SK-N-SH treated with all-trans-retinoic acid at 6 μM for 48 hours (cell line): ENCODE measurements around the gene ANKRD55.

Source experiments
- ATAC-seq: fragments of 200-7000 bp; cut with Tn5 transposase; 3 replicates; pipeline ENCODE4 v1.9.1; 2020; ENCODE audit warnings: mild to moderate bottlenecking, moderate library complexity
- ARNTL ChIP-seq: fragments of 450-650 bp; formaldehyde crosslinking; IDR thresholded peaks from 2 replicates; pipeline ENCODE4 v1.5.0; 2020; ENCODE audit warnings: low read depth, mild to moderate bottlenecking, moderate library complexity, borderline replicate concordance
- BACH2 ChIP-seq: fragments of 250-450 bp; sonication (Bioruptor Pico); IDR thresholded peaks from 2 replicates; pipeline ENCODE4 v1.9.0; 2021; ENCODE audit warnings: mild to moderate bottlenecking, borderline replicate concordance
- CREB5 ChIP-seq: fragments of 250-450 bp; sonication (Bioruptor Pico); IDR thresholded peaks from 2 replicates; pipeline ENCODE4 v1.5.1; 2020; ENCODE audit warnings: low read depth, mild to moderate bottlenecking, moderate library complexity
- CSDC2 ChIP-seq: fragments of 250-450 bp; sonication (Bioruptor Pico); IDR thresholded peaks from 2 replicates; pipeline ENCODE4 v1.5.0; 2020; ENCODE audit warnings: mild to moderate bottlenecking, moderate library complexity
- CSRNP3 ChIP-seq: fragments of 250-450 bp; sonication (Bioruptor Pico); IDR thresholded peaks from 2 replicates; pipeline ENCODE4 v1.5.1; 2021; ENCODE audit warnings: mild to moderate bottlenecking, moderate library complexity
- ESRRG ChIP-seq: fragments of 250-450 bp; sonication (Bioruptor Pico); IDR thresholded peaks from 2 replicates; pipeline ENCODE4 v1.6.1; 2021; ENCODE audit warnings: mild to moderate bottlenecking
- GLIS3 ChIP-seq: fragments of 250-450 bp; sonication (Bioruptor Pico); IDR thresholded peaks from 2 replicates; pipeline ENCODE4 v1.5.0; 2020; ENCODE audit warnings: mild to moderate bottlenecking, moderate library complexity
- ISL1 ChIP-seq: fragments of 250-450 bp; sonication (Bioruptor Pico); IDR thresholded peaks from 2 replicates; pipeline ENCODE4 v2.1.2; 2022; ENCODE audit warnings: mild to moderate bottlenecking, moderate library complexity
- OSR1 ChIP-seq: fragments of 250-450 bp; sonication (Bioruptor Pico); IDR thresholded peaks from 2 replicates; pipeline ENCODE4 v1.8.0; 2022; ENCODE audit warnings: moderate library complexity, mild to moderate bottlenecking, inconsistent platforms
- POU6F1 ChIP-seq: fragments of 250-450 bp; sonication (Bioruptor Pico); IDR thresholded peaks from 2 replicates; pipeline ENCODE4 v1.8.0; 2021; ENCODE audit warnings: low read depth, mild to moderate bottlenecking, moderate library complexity, borderline replicate concordance
- PPARA ChIP-seq: fragments of 250-450 bp; sonication (Bioruptor Pico); IDR thresholded peaks from 2 replicates; pipeline ENCODE4 v1.5.0; 2020; ENCODE audit warnings: mild to moderate bottlenecking, borderline replicate concordance
- RARB ChIP-seq: fragments of 250-450 bp; sonication (Bioruptor Pico); IDR thresholded peaks from 2 replicates; pipeline ENCODE4 v1.8.0; 2021; ENCODE audit warnings: mild to moderate bottlenecking, moderate library complexity
- SNAI2 ChIP-seq: fragments of 250-450 bp; sonication (Bioruptor Pico); IDR thresholded peaks from 2 replicates; pipeline ENCODE4 v1.5.0; 2020; ENCODE audit warnings: mild to moderate bottlenecking, moderate library complexity
- TCF4 ChIP-seq: fragments of 250-450 bp; sonication (Bioruptor Pico); IDR thresholded peaks from 2 replicates; pipeline ENCODE4 v1.8.0; 2021; ENCODE audit warnings: mild to moderate bottlenecking, moderate library complexity, borderline replicate concordance
- TOX ChIP-seq: fragments of 250-450 bp; sonication (Bioruptor Pico); IDR thresholded peaks from 2 replicates; pipeline ENCODE4 v1.8.0; 2021; ENCODE audit warnings: mild to moderate bottlenecking, moderate library complexity, borderline replicate concordance
- TSHZ2 ChIP-seq: fragments of 250-450 bp; sonication (Bioruptor Pico); IDR thresholded peaks from 2 replicates; pipeline ENCODE4 v1.5.0; 2020; ENCODE audit warnings: mild to moderate bottlenecking, moderate library complexity
- ZC3H10 ChIP-seq: fragments of 250-450 bp; sonication (Bioruptor Pico); IDR thresholded peaks from 2 replicates; pipeline ENCODE4 v1.5.1; 2021; ENCODE audit warnings: mild to moderate bottlenecking, moderate library complexity
- ZFP3 ChIP-seq: fragments of 250-450 bp; sonication (Bioruptor Pico); IDR thresholded peaks from 2 replicates; pipeline ENCODE4 v1.5.0; 2020; ENCODE audit warnings: mild to moderate bottlenecking, moderate library complexity
- ZFP30 ChIP-seq: fragments of 450-650 bp; formaldehyde crosslinking; IDR thresholded peaks from 2 replicates; pipeline ENCODE4 v1.5.0; 2022; ENCODE audit warnings: mild to moderate bottlenecking, moderate library complexity
- ZNF565 ChIP-seq: fragments of 450-650 bp; formaldehyde crosslinking; conservative IDR thresholded peaks from 2 replicates; pipeline ENCODE4 v1.5.0; 2020; ENCODE audit warnings: low read depth, mild to moderate bottlenecking, moderate library complexity
- ZNF70 ChIP-seq: fragments of 450-650 bp; formaldehyde crosslinking; IDR thresholded peaks from 2 replicates; pipeline ENCODE4 v1.5.0; 2020; ENCODE audit warnings: mild to moderate bottlenecking, moderate library complexity
- ZNF8 ChIP-seq: fragments of 450-650 bp; formaldehyde crosslinking; IDR thresholded peaks from 2 replicates; pipeline ENCODE4 v1.5.0; 2020; ENCODE audit warnings: mild to moderate bottlenecking, moderate library complexity

Gene ANKRD55

GRCh38 chr5:56059854-56060253, 173.3 kb downstream of the ANKRD55 start:
- TF ChIP-seq TCF4 (CRISPR knock-in tag) (no peak), CSDC2 (CRISPR knock-in tag) (no peak), ZC3H10 (CRISPR knock-in tag) (no peak), ZNF70 (CRISPR knock-in tag) (no peak), CSRNP3 (no peak), POU6F1 (CRISPR knock-in tag) (no peak), ESRRG (CRISPR knock-in tag) (no peak), ARNTL (CRISPR knock-in tag) (no peak), CREB5 (no peak), TOX (CRISPR knock-in tag) (no peak), ISL1 (CRISPR knock-in tag) (no peak), BACH2 (CRISPR knock-in tag) (no peak), ZNF565 (CRISPR knock-in tag) (no peak), ZFP30 (CRISPR knock-in tag) (no peak), ZFP3 (CRISPR knock-in tag) (no peak)
- TF ChIP-seq, all 23 proteins: peak for 0
- ATAC-seq, result no peak

GRCh38 chr5:56056875-56057274, 176.3 kb downstream of the ANKRD55 start:
- TF ChIP-seq ZNF8 (CRISPR knock-in tag), result no peak
- TF ChIP-seq BACH2 (CRISPR knock-in tag), result no peak
- ATAC-seq, result no peak

GRCh38 chr5:56055859-56056258, 177.3 kb downstream of the ANKRD55 start:
- TF ChIP-seq GLIS3 (no peak), ZNF70 (CRISPR knock-in tag) (no peak), BACH2 (CRISPR knock-in tag) (no peak), RARB (CRISPR knock-in tag) (no peak), ARNTL (CRISPR knock-in tag) (no peak), ZNF8 (CRISPR knock-in tag) (no peak)
- ATAC-seq, result no peak

GRCh38 chr5:56055287-56055686, 177.8 kb downstream of the ANKRD55 start:
- TF ChIP-seq OSR1 (no peak), ZFP30 (CRISPR knock-in tag) (no peak), TOX (CRISPR knock-in tag) (no peak), ISL1 (CRISPR knock-in tag) (no peak), SNAI2 (CRISPR knock-in tag) (no peak), ESRRG (CRISPR knock-in tag) (no peak), ZNF70 (CRISPR knock-in tag) (no peak), CREB5 (no peak), PPARA (CRISPR knock-in tag) (no peak), ARNTL (CRISPR knock-in tag) (no peak), BACH2 (CRISPR knock-in tag) (no peak), CSDC2 (CRISPR knock-in tag) (no peak), POU6F1 (CRISPR knock-in tag) (no peak), ZNF565 (CRISPR knock-in tag) (no peak), TSHZ2 (no peak), TCF4 (CRISPR knock-in tag) (no peak), RARB (CRISPR knock-in tag) (no peak), GLIS3 (no peak), ZNF8 (CRISPR knock-in tag) (no peak)
- no peak for ATAC-seq
